Lower lobe of right lung (tissue), 2 donors: ENCODE results near the gene JAKMIP2. TPM values are rescaled to one million over a fixed set of nuclear protein-coding genes. Genes with fewer than 3 reads are reported as not detected.

Experiments
- ATAC-seq, 2 donors: fragments of 200-7000 bp; cut with Tn5 transposase; one replicate each; pipeline ENCODE4 v1.9.1; 2020 to 2022; ENCODE audit warnings: mild to moderate bottlenecking in 2 of 2, moderate library complexity in 2 of 2
- DNase-seq: peaks from one replicate; pipeline ENCODE4 v3.0.0-alpha.2; 2020
- H3K27ac ChIP-seq: fragments of 200-600 bp; one replicate; pipeline ENCODE4 v1.8.0; 2022
- H3K27me3 ChIP-seq: fragments of 200-600 bp; one replicate; pipeline ENCODE4 v1.8.0; 2022; ENCODE audit warnings: low read depth
- H3K36me3 ChIP-seq: fragments of 200-600 bp; one replicate; pipeline ENCODE4 v1.8.0; 2022; ENCODE audit warnings: mild to moderate bottlenecking
- H3K4me1 ChIP-seq: fragments of 200-600 bp; one replicate; pipeline ENCODE4 v1.8.0; 2022
- H3K4me3 ChIP-seq: fragments of 200-600 bp; one replicate; pipeline ENCODE4 v1.8.0; 2022; ENCODE audit warnings: mild to moderate bottlenecking
- H3K9me3 ChIP-seq: fragments of 200-600 bp; one replicate; pipeline ENCODE4 v1.8.0; 2022
- CTCF ChIP-seq: fragments of 200-600 bp; IDR thresholded peaks from one replicate; pipeline ENCODE4 v1.8.0; 2022; ENCODE audit warnings: antibody characterized with exemption, mild to moderate bottlenecking
- intact Hi-C: fragments of 100-400 bp; cut with DNase I; formaldehyde crosslinking; loops from one replicate; pipeline ENCODE4 v1.11.0; 2022
- total RNA-seq: library from RNA; stranded (reverse); fragmentation: NEBNext Ultra II Directional; extraction: Animal tissue kit (Norgen Biotek cat#: 25700); gene quantifications from one replicate; pipeline ENCODE4 v1.2.1, GENCODE V29; 2021
- donor health status: DM: no; HTN: yes; CAD: no; lungs with severe emphysema.

The JAKMIP2 gene
- total RNA-seq, 1 donor from 2014 or later = 8.3 TPM

- ATAC-seq (no peak), DNase-seq (no peak)
- Histone ChIP-seq H3K4me3 (no peak overlapping the region), H3K36me3 (no peaks in the 10 kb centered on the region), H3K27ac (no peak overlapping the region), H3K27me3 (no peaks in the 10 kb centered on the region), H3K4me1 (no peaks in the 10 kb centered on the region), H3K9me3 (peaks cover 8% of the 10 kb centered on the region)
- TF ChIP-seq CTCF = no peak
- intact Hi-C loops = no loop called here
These were observed 87.8 kb downstream of the JAKMIP2 start for GRCh38 chr5:147694772-147695171.

- intact Hi-C loops = no loop called here
- H3K4me1 ChIP-seq = no peaks in the 10 kb centered on the region
- ATAC-seq (no peak), DNase-seq (no peak)
- no peaks in the 10 kb centered on the region for H3K27me3 ChIP-seq
- H3K27ac ChIP-seq = no peak overlapping the region
- no peak overlapping the region for H3K4me3 ChIP-seq
- H3K9me3 ChIP-seq = peaks cover 8% of the 10 kb centered on the region
- H3K36me3 ChIP-seq = no peaks in the 10 kb centered on the region
- TF ChIP-seq CTCF = no peak
These were observed 89.3 kb downstream of the JAKMIP2 start for GRCh38 chr5:147693233-147693632.

GRCh38 chr5:147691130-147691529, 91.4 kb downstream of the JAKMIP2 start:
- no peak for TF ChIP-seq CTCF
- Histone ChIP-seq H3K9me3 (no peaks in the 10 kb centered on the region), H3K27ac (no peak overlapping the region), H3K36me3 (no peaks in the 10 kb centered on the region), H3K4me3 (no peak overlapping the region), H3K27me3 (no peaks in the 10 kb centered on the region), H3K4me1 (no peaks in the 10 kb centered on the region)
- ATAC-seq (no peak), DNase-seq (no peak)
- intact Hi-C loops = no loop called here

- Histone ChIP-seq H3K27ac (no peak overlapping the region), H3K4me3 (no peak overlapping the region), H3K27me3 (no peaks in the 10 kb centered on the region), H3K4me1 (no peaks in the 10 kb centered on the region), H3K36me3 (no peaks in the 10 kb centered on the region), H3K9me3 (no peaks in the 10 kb centered on the region)
- intact Hi-C loops = no loop called here
- no peak for ATAC-seq
- DNase-seq = no peak
- TF ChIP-seq CTCF = no peak
These were observed 91.9 kb downstream of the JAKMIP2 start for GRCh38 chr5:147690595-147690994.

GRCh38 chr5:147689426-147689825, 93.1 kb downstream of the JAKMIP2 start:
- Histone ChIP-seq H3K27me3 (no peaks in the 10 kb centered on the region), H3K4me1 (no peaks in the 10 kb centered on the region), H3K27ac (no peak overlapping the region), H3K9me3 (no peaks in the 10 kb centered on the region), H3K4me3 (no peak overlapping the region), H3K36me3 (no peaks in the 10 kb centered on the region)
- DNase-seq = no peak
- no peak for TF ChIP-seq CTCF
- ATAC-seq = no peak
- intact Hi-C loops = no loop called here
